ENCODE results near the gene ADAM10.

GRCh38 chr15:58694641-58695398 is 54.7 kb downstream of the ADAM10 start:
- TF ChIP-seq CTCF (IDR thresholded peaks at IDR 0.05; ENCODE audit: low read length) (no peak), EZH2 (IDR thresholded peaks at IDR 0.05; ENCODE audit: borderline replicate concordance, low read length) (no peak)

Data from OCI-LY1 (cell line).